Tibial nerve (tissue), 4 donors: Measurements from ENCODE around the gene EDA.

Experiments
- CTCF ChIP-seq, 5 experiments: fragments of 200-600 bp in 3 of 5; fragments of 450-650 bp in 2 of 5; sonication (generic) in 3 of 5; IDR thresholded peaks; one replicate each; pipeline ENCODE4 v1.5.1; 2016 to 2019; ENCODE audit warnings: antibody characterized with exemption in 5 of 5, mild to moderate bottlenecking in 3 of 5, moderate library complexity in 2 of 5
- EP300 ChIP-seq, 2 donors: sonication (generic); formaldehyde crosslinking; IDR thresholded peaks; one replicate each; pipeline ENCODE4 v1.6.1; 2017; ENCODE audit warnings: antibody characterized with exemption in 2 of 2, mild to moderate bottlenecking in 1 of 2

DNA sequence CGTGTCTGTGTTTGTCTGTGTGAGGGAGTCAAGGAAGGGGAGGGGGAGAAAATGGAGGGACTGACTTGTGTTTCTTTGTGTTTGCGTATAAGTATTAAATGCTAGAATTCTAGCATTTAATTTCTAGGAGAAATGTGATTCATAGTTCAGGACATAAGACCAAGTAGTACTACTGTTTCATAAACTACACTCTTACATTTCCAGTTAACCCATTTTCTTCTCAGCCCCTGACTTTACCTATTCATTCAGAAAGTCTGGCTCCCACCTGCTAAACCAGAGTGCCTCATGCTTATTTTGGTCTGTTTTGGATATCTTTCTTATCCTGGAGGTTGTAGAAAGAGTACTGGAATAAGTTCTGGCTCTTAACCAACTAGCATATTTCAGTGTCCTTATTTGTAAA, 14.2 kb downstream of the EDA start:
- no peak for TF ChIP-seq CTCF (IDR thresholded peaks at IDR 0.05)
- TF ChIP-seq EP300 (IDR thresholded peaks at IDR 0.05), result no peak
